Measurements from ENCODE around the gene ATG2A.

Gene ATG2A

GRCh38 chr11:64933935-64934681, 17.1 kb upstream of the ATG2A start:
- no peak for TF ChIP-seq CTCF (IDR thresholded peaks at IDR 0.05; ENCODE audit: insufficient read depth, low read length, poor library complexity, severe bottlenecking)
- no peak for DNase-seq (ENCODE audit: extremely low read depth, insufficient read length)
- peaks cover 20% of the 10 kb centered on the region for H3K36me3 ChIP-seq (ENCODE audit: control insufficient read depth, insufficient read depth, low read length)
- H3K27me3 ChIP-seq (replicated peaks; ENCODE audit: control insufficient read depth, insufficient read depth, low read length), result no peaks in the 10 kb centered on the region
- no peak overlapping the region for H3K4me3 ChIP-seq (replicated peaks; ENCODE audit: low read depth, low read length)

- no peak for DNase-seq (ENCODE audit: extremely low read depth, insufficient read length)
- no peak overlapping the region for H3K4me3 ChIP-seq (replicated peaks; ENCODE audit: low read depth, low read length)
- H3K36me3 ChIP-seq (ENCODE audit: control insufficient read depth, insufficient read depth, low read length), result peaks cover 20% of the 10 kb centered on the region
- no peak for TF ChIP-seq CTCF (IDR thresholded peaks at IDR 0.05; ENCODE audit: insufficient read depth, low read length, poor library complexity, severe bottlenecking)
- no peaks in the 10 kb centered on the region for H3K27me3 ChIP-seq (replicated peaks; ENCODE audit: control insufficient read depth, insufficient read depth, low read length)
Observed at GRCh38 chr11:64933213-64933934, 16.4 kb upstream of the ATG2A start.

GRCh38 chr11:64932324-64932723, 15.3 kb upstream of the ATG2A start:
- no peak for DNase-seq (ENCODE audit: extremely low read depth, insufficient read length)
- TF ChIP-seq CTCF (IDR thresholded peaks at IDR 0.05; ENCODE audit: insufficient read depth, low read length, poor library complexity, severe bottlenecking), result no peak
- H3K36me3 ChIP-seq (ENCODE audit: control insufficient read depth, insufficient read depth, low read length), result peaks cover 24% of the 10 kb centered on the region
- H3K27me3 ChIP-seq (replicated peaks; ENCODE audit: control insufficient read depth, insufficient read depth, low read length), result no peaks in the 10 kb centered on the region
- no peak overlapping the region for H3K4me3 ChIP-seq (replicated peaks; ENCODE audit: low read depth, low read length)

- no peak for DNase-seq (ENCODE audit: extremely low read depth, insufficient read length)
- Histone ChIP-seq H3K27me3 (replicated peaks; ENCODE audit: control insufficient read depth, insufficient read depth, low read length) (no peaks in the 10 kb centered on the region), H3K36me3 (ENCODE audit: control insufficient read depth, insufficient read depth, low read length) (peaks cover 24% of the 10 kb centered on the region), H3K4me3 (replicated peaks; ENCODE audit: low read depth, low read length) (no peak overlapping the region)
- no peak for TF ChIP-seq CTCF (IDR thresholded peaks at IDR 0.05; ENCODE audit: insufficient read depth, low read length, poor library complexity, severe bottlenecking)
Observed at GRCh38 chr11:64931290-64931689, 14.3 kb upstream of the ATG2A start.

- no peak overlapping the region for H3K4me3 ChIP-seq (replicated peaks; ENCODE audit: low read depth, low read length)
- TF ChIP-seq CTCF (IDR thresholded peaks at IDR 0.05; ENCODE audit: insufficient read depth, low read length, poor library complexity, severe bottlenecking), result no peak
- H3K36me3 ChIP-seq (ENCODE audit: control insufficient read depth, insufficient read depth, low read length), result peaks cover 24% of the 10 kb centered on the region
- no peak for DNase-seq (ENCODE audit: extremely low read depth, insufficient read length)
- no peaks in the 10 kb centered on the region for H3K27me3 ChIP-seq (replicated peaks; ENCODE audit: control insufficient read depth, insufficient read depth, low read length)
Observed at GRCh38 chr11:64930340-64930739, 13.3 kb upstream of the ATG2A start.
